D341Med (cell line): ENCODE measurements around the gene SLITRK3.

Experiments used
- DNase-seq: peaks from one replicate; pipeline ENCODE4 v3.0.0; 2012; ENCODE audit warnings: low spot score

Gene SLITRK3, protein sequence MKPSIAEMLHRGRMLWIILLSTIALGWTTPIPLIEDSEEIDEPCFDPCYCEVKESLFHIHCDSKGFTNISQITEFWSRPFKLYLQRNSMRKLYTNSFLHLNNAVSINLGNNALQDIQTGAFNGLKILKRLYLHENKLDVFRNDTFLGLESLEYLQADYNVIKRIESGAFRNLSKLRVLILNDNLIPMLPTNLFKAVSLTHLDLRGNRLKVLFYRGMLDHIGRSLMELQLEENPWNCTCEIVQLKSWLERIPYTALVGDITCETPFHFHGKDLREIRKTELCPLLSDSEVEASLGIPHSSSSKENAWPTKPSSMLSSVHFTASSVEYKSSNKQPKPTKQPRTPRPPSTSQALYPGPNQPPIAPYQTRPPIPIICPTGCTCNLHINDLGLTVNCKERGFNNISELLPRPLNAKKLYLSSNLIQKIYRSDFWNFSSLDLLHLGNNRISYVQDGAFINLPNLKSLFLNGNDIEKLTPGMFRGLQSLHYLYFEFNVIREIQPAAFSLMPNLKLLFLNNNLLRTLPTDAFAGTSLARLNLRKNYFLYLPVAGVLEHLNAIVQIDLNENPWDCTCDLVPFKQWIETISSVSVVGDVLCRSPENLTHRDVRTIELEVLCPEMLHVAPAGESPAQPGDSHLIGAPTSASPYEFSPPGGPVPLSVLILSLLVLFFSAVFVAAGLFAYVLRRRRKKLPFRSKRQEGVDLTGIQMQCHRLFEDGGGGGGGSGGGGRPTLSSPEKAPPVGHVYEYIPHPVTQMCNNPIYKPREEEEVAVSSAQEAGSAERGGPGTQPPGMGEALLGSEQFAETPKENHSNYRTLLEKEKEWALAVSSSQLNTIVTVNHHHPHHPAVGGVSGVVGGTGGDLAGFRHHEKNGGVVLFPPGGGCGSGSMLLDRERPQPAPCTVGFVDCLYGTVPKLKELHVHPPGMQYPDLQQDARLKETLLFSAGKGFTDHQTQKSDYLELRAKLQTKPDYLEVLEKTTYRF

DNA sequence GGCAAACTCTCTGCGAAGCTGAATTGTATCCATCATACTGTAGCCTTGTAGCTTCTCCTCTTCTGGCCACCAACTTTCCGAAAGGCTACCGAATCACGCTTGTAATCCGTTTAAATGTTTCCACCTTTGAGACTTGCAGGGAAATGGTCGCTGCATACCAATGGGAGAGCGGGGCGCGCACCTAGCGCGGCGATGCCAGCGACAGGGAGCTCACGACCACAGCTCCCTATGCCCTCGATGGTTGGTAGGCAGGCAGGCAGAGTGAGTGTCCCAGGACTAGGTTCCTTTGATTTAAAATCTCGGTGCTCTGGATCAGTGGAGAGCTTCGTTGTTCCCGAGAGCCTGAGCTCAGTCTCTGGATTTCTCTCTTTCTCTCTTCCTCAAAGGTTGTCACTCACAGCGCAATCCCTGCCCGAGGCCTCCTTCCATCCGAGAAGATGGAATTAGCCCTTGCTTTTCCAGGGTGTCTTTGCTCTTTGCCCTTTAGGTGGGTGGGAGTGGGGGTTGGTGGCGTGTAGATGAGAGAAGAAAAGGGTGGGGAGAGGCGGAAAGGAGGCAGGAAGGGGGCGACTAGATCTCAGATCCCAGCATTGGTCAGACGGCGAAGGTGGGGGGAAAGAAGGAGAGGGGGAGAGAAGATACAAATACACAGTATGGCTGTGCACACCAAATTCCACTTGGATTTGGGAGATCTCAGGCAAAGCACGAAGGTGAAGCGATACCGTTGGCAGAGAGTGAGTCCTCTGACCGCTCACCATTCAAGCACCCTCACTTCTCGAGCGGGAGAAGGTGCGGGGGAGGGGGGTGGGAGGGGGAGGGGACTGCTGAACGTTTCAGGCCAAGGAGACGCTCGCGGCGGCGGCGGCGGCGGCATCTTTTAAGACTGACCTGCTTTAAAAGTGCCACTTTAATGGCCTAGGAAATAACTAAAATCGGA is at the start of gene SLITRK3:
SLITRK3 (minus strand) TSS at position 745 of the 937 bp plus-strand sequence. CDS start 5,554 bp downstream, outside the sequence.
- DNase-seq: peak; percentile 47

DNA sequence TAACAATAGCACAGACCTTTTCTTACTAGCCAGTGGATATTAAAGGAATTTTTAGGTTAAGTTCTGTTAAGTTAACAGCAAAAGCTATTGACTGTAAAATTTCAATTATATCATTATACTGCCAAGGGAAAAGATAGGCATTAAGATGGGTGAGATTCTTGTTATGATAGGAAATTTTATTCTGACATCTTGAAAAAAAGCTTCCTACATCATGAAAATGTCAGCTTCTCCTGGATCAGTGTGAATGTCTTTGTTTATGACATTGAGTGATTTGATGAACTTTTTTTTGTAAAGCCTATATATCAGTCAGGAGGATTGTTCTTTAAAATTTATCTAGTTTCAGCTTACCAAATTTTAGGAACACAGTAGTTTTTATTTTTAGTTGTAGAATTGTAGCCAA is 47.4 kb upstream of the SLITRK3 start:
- no peak for DNase-seq

DNA sequence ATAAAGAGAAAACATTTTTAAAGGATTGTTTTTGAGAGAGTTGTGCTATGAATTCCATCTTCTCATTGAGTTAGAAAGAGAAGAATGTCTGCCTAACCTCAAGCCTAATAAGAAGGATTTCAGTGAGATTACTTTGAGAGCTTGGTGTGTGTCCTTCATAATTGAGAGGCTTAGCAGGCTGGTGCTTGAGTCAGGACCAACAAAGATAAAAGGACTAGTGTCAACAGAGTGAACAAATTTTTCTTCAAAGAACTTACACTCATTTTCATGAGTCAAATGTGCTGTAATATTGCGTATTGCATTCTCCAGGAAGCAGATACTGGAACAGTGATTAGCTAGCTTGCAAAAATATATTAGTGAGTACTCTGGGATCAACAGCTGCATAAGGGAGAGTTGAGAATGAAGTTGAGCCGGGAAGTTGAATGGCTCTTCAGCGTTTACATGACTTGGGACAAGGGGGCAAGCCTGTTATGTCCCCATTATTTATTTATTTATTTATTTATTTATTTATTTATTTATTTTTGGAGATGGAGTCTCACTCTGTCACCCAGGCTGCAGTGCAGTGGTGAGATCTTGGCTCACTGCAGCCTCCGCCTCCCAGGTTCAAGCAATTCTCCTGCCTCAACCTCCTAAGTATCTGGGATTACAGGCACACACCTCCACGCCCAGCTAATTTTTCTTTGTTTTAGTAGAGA is 37.5 kb upstream of the SLITRK3 start:
- no peak for DNase-seq

DNA sequence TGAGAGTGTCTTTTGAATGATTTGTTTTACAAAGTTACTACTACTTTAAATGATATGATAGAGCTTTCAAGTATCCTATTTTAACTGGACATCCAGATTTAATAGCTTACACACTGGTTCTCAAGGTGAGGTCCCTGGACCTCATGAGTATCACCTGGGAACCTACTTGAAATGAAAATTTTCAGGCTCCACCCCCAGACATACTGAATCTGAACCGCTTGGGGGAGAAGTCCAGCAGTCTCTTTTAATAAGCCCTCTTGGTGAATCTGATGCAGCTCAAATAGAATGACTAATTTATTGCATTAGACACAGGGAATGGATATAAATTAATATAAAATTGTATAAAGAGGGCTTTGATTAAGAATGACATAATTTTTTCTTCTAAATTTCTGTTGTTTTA is 29.4 kb upstream of the SLITRK3 start:
- no peak for DNase-seq

DNA sequence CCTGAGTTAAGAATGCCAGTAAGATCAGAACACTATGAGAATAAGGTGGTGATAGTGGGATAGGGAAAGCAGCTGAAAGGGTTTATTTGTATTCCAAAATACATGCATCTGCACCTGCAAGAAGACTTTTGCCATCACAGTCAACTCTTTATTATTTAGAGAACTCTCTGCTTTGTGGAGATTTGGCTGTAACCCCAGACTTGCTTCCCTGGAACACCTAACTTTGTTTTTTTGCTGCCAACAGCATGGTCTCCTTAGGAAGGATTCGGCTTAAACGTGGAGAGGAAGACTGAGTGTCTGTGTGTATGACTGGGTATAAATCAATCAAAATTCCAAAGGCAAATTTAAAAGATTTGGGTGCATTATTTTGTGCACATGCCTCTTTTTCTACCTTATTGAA is 21.6 kb upstream of the SLITRK3 start:
- no peak for DNase-seq

DNA sequence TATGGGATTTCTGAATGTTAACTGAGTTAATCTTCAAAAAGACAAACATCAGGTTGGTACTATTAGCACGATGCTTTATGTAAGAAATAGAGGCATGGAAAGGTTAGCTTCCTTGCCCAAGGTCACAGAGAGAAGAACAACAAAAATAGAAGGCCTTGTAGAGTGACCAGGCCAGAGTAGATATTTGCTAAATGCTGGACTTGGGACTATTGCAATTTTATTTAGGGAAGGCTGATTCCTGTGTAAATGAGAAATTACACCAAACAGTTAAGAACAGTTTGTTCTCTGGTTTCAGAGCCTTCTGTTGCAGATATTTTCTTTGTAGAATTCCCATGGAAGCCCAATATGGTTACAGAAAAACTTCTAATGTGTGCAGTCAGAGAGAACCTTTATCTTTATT is 16.4 kb upstream of the SLITRK3 start:
- DNase-seq: no peak

DNA sequence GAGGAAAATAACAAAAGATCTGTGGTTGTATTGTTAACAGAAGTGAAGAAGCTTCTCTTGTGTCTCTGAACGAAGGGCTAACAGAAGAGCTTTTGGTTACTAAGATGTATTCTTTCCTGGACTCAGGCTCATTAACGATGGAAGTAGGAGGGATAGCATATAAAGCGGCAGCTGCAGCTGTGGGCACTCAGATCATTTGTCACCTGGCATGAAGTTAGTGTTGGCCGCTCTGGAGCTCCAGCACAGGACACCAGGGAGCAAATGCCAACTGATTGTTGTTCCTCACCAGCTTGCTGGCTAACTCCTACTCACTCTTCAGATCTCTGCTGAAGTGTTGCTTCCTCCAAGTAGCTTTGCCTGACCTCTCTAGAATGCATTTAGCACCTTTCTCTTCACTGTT is 15.5 kb upstream of the SLITRK3 start:
- no peak for DNase-seq

DNA sequence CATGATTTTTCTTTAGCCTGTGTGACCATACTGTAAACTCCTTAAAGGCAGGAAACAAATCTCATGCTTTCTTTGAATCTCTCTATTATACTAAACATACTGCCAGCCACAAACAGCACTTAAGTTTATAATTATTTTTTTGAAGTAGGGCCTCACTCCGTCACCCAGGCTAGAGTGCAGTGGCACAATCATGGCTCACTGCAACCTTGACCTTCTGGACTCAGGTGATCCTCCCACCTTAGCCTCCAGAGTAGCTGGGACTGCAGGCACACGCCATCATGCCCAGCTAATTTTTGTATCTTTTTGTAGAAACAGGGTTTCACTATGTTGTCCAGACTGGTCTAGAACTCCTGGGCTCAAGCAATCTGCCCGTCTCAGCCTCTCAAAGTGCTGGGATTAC is 14.5 kb upstream of the SLITRK3 start:
- no peak for DNase-seq

DNA sequence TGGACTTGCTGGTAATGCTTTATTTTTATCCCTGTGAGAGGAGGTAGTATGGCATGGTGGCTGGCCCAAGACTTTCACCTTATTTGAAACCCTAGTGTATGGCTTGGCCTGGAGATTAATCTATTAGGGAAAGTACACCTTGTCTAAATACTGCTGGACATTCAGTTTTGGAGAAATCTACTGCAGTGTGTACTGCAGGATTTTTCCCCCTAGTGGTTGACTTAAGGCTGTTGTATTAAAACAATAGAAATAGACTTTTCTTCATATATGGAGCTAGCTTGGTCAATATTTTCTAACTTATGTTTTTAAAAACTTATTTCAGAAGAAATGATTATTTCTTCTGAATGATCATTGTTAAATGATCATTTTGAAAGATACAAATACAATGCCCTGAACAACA is 13.9 kb upstream of the SLITRK3 start:
- no peak for DNase-seq

DNA sequence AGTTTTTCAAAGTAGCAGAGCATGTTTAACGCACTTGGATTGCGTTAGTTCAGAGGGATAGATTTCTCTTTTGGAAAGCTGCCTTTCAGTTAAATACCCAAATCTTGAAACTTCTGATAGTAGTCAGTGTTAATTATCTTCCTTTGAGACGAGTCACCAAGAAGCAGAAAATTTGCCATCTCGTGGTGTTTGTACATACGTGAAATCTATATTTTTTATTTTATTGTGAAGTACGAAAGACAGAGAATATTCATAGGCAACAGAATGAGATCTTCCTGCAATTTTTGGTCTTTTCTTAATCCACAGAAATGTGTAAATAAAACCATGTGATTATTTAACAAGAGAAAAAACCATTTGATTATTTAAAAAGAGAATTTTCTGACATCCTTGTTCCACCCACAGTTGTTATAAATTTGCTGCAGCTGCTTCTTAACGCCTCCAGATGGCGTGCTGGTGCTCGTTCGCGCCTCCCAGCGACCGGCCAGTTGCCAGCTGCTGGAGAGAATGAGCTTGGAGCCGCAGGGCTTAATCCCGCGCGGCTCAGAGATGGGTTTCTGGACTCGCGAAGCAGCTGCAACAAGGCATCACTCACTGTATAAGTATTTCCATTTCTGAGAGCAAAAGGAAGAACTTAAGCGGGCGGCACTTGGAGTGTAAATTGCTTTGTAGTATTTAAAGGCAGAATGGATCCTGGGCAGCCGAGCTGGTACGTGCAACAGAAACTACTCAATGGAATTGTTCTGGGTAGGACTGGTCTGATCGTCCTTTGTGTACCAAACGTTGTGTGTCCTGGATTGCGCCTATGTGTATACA is 10.5 kb upstream of the SLITRK3 start:
- peak; percentile 88 for DNase-seq

DNA sequence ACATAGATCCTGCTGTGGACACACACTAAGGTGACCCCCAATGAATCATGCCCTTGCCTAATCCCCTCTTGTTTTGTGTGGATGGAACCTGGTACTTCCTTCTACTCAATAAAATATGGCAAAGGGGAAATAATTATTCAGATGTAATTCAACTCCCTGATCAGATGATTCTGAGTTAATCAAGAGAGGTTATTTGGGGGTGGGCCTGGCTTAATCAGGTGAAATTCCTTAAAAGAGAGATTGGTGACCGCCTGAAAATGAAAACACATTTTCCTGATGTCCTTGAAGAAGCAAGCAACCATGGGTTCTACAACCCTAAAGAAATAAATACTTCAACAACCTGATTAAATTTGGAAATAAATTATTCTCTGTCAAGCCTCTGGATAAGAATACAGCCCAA is 8.3 kb upstream of the SLITRK3 start:
- DNase-seq: no peak

DNA sequence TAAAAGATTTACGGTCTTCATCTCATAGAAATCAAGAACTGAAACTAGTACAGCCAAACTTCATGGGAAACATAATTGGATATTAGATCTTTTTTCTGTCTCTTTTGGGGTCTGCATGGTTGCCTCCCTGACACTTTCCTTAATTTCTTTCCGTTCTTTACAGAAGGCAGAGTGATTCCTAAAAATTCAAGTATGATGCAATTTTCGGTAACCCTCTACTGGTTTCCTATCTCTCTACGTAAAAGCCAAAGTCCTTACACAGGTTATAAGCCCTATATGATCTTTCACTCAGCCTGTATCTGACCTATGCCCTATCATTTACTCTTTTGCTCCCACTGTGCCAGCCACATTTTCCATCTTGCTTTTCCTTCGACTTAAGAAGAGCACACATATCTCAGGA is 6.8 kb upstream of the SLITRK3 start:
- DNase-seq: no peak

DNA sequence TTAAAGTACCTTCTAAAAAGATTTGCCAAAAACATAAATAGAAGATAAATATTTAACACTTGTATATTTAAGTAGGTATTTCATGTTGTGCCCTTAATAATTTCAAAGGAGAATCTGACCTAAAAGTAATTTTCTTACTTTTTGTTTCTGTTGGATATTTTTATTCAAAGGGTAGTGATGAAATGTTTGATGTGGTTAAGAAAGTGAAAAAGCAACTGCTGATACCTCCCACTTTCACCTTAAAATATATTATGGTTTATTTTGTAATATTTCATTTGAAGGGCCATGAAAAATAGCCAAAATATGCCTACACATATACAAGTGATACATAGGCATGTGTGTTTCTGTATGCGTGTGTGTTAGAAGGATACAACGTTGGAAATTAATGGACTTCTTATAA is 5.8 kb upstream of the SLITRK3 start:
- DNase-seq: no peak

DNA sequence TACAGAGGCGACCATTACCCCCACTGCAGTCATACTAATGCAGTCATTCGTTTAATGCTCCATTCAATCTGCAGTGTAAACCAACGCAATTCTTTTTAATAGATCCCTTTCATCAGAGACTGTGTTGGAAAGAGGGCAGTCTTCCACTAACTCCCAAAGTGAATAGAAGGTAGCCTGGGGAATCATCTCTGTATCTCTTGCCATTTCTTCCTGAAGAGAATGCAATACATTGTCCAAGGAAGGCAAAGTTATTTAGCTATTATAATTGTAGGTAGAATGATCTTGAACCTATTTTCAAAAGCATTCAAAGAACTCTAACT is 1.3 kb upstream of the SLITRK3 start:
- DNase-seq: no peak

DNA sequence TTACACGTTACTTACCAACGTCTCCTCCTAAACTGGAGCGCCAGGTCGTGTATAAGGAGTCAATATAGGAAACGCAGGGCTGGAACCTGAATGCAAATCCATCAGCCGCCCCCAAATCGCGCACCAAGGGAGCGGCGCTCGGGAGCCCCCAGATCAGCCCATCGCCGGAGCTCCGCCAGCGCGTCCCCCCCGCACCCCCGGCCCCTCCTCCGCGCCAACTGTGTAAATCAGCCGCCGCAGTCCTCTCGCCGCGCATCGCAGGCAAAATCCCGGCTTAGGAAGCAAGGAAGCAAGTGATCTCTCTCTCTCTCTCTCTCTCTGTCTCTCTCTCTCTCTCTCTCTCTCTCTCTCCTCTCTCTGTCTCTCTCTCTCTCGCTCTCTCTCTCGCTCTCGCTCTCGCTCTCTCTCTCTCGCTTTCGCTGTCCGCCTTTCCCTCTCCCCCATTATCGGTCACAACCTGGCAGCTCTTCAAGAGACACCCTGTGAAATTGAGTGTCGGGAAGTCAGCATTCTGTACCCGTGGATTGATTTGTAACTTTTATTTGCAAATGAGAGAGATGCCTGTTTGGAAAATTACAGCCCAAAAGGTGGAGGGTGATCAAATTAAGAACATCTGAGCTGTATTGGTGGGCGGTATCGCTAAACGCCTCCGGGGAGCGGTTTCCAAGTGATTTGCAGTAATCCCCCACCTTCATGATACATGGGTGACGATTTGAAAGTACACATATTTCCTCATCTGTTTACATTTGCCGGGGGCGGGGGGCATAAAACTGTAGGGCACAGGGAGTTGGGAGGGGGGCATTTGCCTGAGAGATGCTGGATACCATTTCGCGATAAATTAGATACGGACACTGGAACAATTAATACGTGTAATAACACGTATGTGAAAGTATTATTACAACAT is 645 bp upstream of the SLITRK3 start:
- DNase-seq: peak; percentile 78

DNA sequence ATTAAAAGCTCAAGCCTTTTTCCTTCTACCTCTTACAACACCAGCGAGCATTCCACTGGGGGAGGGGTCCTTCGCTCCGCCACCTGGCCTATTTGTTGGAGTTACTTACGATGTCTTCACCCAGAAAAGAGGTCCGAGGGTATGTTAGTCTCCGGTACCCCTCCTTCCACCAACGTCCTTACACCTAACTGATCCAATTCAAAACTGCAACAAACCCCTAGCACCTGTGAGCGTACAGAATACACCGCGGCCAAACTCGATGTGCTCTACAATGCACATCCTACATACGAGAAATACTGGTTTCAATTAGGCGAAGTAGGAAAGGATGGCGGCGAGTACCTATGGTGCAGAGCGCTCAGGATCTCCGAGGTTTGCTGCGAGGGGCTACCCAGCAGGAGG is 944 bp downstream of the SLITRK3 start:
- no peak for DNase-seq

DNA sequence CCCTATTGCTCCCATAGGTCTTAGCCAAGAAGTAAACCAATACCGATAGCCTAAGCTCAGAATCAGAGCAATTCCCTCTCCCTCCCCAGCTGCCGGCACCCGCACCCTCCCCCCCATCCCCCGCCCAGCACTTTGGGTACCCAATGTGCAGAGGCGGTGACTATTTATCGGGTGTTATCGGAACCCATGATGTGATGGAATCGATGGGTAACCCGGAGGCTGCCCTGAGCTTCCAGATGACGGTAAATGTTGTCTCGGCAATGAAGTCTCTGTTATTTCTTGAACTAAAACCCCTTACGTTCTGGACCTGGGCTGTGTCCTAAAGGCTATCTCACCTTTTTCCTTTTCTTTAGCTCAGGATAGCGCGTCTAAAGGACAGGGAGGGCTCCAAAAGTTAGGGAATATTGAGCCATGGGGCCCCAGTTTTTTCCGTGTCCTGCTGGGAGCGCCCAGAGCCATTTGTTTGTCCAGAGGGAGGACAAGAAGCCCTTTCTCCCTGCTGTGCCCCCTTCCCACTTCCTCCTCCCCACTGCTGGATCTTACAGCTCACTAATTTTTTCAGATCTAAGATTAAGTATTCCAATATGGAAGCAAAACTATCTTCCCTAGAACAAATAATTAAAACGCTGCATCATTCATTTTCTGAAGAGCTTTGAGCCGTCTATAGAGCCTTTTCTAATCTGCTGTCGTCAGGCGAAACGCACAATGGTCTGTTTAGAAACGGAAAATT is 1.5 kb downstream of the SLITRK3 start:
- no peak for DNase-seq

DNA sequence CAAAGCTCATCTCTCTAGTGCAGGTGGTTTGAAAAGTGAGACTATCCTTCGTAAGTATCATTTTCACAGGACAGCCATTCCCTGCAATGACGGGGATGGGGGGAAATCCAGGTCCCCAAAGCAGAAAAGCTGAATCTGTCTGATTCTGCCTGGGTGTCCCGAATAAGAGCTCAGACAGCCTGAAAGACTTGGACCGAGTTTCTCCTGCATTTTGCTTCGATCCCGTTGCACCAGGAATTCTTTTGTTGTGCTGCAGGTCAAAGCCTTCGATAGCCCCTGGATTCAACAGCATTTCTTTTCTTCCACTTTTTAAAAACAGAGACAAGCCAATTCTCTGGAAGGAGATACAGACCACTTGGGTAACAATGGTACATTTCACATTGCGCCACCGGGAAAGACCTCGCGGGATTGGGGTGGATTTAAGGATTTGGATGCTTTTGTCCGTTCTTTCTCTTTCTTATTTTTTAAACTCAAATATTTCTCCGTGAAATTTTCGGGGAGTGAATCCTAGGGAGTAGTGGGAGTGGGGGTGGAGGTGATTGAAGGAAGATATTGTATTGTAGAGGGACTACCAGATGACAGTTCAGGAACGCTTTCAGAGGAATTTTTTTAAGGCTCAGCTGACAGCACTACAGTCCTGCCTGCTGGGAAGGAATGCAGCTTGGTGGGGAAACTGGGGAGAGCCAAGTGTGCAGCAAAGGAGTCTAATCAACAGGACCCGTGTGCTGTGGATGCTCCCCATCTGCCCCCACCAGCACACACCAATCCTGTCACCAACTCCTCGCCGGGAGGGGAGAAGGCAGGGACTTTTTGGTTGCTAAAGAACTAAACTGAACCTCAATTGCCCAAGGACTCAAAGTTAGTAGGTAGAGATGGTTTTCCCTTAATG is 2.6 kb downstream of the SLITRK3 start:
- DNase-seq: no peak
